SIG-M5 (cell line): ENCODE data around the gene NINJ1.

Experiments
- DNase-seq: peaks from one replicate; lab custom pipeline; 2025; lab: John Stamatoyannopoulos, UW

The NINJ1 gene

DNA sequence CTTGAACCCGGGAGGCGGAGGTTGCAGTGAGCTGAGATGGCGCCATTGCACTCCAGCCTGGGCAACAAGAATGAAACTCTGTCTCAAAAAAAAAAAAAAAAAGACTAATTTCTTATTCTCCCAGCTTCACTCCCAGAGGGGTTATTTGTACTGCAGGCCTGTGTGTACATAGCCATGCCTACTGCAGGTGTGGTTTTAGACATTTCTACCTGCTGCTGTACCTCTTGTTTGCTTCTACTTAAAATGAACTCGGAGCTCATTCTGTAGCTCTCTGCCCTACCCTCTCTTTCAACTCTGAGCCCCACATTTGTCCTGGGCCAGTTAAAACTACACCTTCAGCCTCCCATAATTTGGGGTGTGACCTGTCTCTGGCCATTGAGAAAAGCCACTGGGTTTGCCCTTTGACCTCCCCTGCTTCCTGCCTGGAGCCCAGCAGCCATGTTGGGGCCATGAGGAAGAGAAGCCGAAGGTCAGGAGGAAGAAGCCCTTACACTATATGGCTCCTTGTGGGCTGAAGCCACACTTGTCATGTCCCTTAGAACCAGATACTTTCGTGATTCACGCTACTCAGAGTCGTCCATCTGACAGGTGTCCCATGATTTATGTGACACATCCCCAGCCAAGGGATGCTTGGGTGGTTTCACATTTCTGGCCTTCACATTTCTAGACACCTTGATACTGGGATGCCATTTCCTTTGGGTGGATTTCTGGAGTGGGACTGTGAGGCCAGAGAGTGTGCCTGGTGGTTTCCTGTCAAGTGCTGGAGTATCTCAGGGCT lies 47.4 kb downstream of the NINJ1 start:
- no peak for DNase-seq

- DNase-seq, result no peak
These were observed 48.4 kb downstream of the NINJ1 start for GRCh38 chr9:93085676-93086075.

GRCh38 chr9:93084471-93084881 lies 49.6 kb downstream of the NINJ1 start:
- DNase-seq, result no peak

GRCh38 chr9:93083592-93084470 lies 50.2 kb downstream of the NINJ1 start:
- DNase-seq, result no peak

GRCh38 chr9:93082841-93083411 lies 51.1 kb downstream of the NINJ1 start:
- no peak for DNase-seq

GRCh38 chr9:93081931-93082330 lies 52.1 kb downstream of the NINJ1 start:
- no peak for DNase-seq

DNA sequence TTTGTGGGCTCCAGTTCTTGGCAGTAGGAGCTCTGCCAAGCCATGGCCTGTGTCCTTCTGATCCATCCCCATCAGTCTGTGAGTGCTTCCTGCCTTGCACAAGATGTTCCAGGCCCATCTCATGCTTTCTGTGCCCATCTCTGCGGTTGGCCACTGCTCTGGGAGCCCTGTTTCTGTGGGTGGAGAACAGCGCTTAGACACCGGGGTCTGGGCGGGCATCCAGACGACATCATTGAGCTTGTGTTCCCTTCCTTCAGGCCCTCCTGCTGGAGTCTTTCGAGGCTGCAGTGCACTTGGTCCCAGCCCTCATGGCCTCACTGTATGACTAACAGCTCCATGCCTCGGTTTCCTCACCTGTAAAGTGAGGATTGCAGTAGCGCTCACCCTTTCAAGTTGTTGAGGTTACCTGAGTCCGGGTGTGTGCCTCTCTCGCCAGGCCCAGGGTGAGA lies 52.9 kb downstream of the NINJ1 start:
- no peak for DNase-seq

DNA sequence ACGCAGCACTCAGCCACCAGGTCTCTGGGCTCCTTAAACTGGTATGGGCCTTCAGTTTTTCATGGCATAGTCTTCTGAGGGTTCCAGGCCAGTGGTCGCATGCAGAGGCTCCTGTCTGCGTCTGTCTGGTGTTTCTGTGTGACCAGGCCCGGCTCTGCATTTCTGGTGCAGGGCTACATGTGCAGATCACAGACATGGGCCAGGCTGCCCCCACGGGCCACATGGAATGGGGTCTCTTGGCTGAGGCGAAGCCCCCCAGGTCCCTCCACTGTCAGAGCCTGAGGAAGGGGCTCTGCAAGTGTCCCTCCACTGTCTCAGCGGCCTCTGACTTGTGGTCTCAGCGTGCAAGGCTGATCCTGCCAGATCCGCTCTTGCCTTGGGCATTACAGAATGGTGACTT lies 53.6 kb downstream of the NINJ1 start:
- no peak for DNase-seq

- DNase-seq, result no peak
These were observed 54.7 kb downstream of the NINJ1 start for GRCh38 chr9:93079371-93079770.

- DNase-seq, result no peak
These were observed 56.2 kb downstream of the NINJ1 start for GRCh38 chr9:93077811-93078210.

GRCh38 chr9:93077367-93077766 lies 56.7 kb downstream of the NINJ1 start:
- DNase-seq, result no peak

DNA sequence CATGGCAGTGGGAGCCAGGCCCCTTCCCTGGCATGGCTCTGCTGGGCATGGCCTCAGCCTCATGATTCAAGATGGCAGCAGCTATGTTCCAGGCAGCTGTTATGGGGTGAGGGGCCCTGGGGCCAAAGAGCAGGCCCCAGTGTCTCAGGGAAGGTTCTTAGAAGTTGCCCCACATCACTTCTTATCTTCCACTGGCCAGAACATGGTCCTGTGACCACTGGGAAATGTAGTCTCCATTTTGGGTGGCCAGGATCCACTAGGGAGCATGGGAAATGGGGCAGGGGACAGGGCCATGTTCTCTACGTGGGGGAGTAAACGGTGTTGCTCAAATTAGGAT lies 57.3 kb downstream of the NINJ1 start:
- DNase-seq, result no peak

GRCh38 chr9:93076101-93076791 lies 57.8 kb downstream of the NINJ1 start:
- DNase-seq, result no peak

DNA sequence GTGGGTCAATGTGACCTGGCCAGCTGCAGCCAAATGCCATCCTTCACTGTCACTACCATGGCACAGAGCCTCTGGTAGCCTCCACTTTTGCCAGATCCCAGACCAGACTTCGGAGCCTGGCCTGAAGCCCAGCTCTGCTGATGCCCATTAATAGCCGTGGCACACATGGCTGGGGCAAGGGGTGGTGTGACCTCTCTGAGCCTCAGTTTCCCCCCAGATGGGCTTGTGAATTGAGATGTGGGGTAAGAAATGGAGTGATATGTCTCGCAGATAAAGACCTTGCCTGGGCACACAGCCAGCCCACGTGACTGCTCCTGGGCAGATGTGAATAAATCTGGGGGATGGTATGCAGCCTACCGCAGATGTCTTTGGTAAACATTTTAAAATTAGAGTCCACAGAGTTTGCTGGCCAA lies 61.7 kb downstream of the NINJ1 start:
- DNase-seq, result no peak
